HL-60 (cell line): ENCODE measurements around the gene SSR2.

ENCODE experiments used
- DNase-seq, 2 experiments: peaks; one replicate each; pipeline ENCODE4 v3.0.0-alpha.2; 2010 to 2020; ENCODE audit warnings: low read depth in 1 of 2, low spot score in 1 of 2
- H3K27ac ChIP-seq: fragments of 250-450 bp; sonication (Bioruptor Pico); replicated peaks from 2 replicates; pipeline ENCODE4 v1.5.1; 2020; ENCODE audit warnings: mild to moderate bottlenecking, moderate library complexity
- H3K27me3 ChIP-seq: fragments of 250-450 bp; sonication (Bioruptor Pico); 2 replicates; pipeline ENCODE4 v1.5.1; 2021; ENCODE audit warnings: mild to moderate bottlenecking, moderate library complexity; ENCODE audit not compliant: insufficient read depth, poor library complexity, severe bottlenecking
- H3K4me3 ChIP-seq: replicated peaks from 2 replicates; pipeline ENCODE4 v1.5.1; 2011; ENCODE audit warnings: mild to moderate bottlenecking, control low read depth, low read length; ENCODE audit not compliant: insufficient read depth
- GABPA ChIP-seq: IDR thresholded peaks from 2 replicates; pipeline ENCODE4 v1.6.1; 2012; ENCODE audit warnings: low read depth
- POLR2AphosphoS5 ChIP-seq: IDR thresholded peaks from 2 replicates; pipeline ENCODE4 v1.6.1; 2012; ENCODE audit warnings: low read depth
- REST ChIP-seq: IDR thresholded peaks from 2 replicates; pipeline ENCODE4 v1.6.1; 2012; ENCODE audit warnings: low read depth; ENCODE audit not compliant: insufficient replicate concordance
- SPI1 ChIP-seq: IDR thresholded peaks from 2 replicates; pipeline ENCODE4 v1.6.1; 2012; ENCODE audit warnings: low read depth, mild to moderate bottlenecking, borderline replicate concordance
- TF ChIP-seq, protein P1 (sequence below): IDR thresholded peaks from one replicate; pipeline ENCODE4 v1.5.1; 2011; ENCODE audit warnings: low read length, control low read depth, inconsistent platforms; ENCODE audit not compliant: insufficient read depth

SSR2 gene

GRCh38 chr1:156025876-156026275, 5.1 kb upstream of the SSR2 start:
- DNase-seq, result peak in 1 of 2 experiments; percentile 36
- no peaks in the 10 kb centered on the region for H3K27me3 ChIP-seq
- no peak overlapping the region for H3K4me3 ChIP-seq
- no peak overlapping the region for H3K27ac ChIP-seq
- TF ChIP-seq REST, result no peak
- TF ChIP-seq, protein P1, sequence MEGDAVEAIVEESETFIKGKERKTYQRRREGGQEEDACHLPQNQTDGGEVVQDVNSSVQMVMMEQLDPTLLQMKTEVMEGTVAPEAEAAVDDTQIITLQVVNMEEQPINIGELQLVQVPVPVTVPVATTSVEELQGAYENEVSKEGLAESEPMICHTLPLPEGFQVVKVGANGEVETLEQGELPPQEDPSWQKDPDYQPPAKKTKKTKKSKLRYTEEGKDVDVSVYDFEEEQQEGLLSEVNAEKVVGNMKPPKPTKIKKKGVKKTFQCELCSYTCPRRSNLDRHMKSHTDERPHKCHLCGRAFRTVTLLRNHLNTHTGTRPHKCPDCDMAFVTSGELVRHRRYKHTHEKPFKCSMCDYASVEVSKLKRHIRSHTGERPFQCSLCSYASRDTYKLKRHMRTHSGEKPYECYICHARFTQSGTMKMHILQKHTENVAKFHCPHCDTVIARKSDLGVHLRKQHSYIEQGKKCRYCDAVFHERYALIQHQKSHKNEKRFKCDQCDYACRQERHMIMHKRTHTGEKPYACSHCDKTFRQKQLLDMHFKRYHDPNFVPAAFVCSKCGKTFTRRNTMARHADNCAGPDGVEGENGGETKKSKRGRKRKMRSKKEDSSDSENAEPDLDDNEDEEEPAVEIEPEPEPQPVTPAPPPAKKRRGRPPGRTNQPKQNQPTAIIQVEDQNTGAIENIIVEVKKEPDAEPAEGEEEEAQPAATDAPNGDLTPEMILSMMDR, result peak; percentile 87

GRCh38 chr1:156024801-156025200, 4.0 kb upstream of the SSR2 start:
- TF ChIP-seq GABPA (no peak), REST (no peak), POLR2AphosphoS5 (no peak), SPI1 (no peak)
- TF ChIP-seq, protein P1, result no peak
- Histone ChIP-seq H3K4me3 (no peak overlapping the region), H3K27me3 (no peaks in the 10 kb centered on the region), H3K27ac (no peak overlapping the region)
- no peak for DNase-seq

DNA sequence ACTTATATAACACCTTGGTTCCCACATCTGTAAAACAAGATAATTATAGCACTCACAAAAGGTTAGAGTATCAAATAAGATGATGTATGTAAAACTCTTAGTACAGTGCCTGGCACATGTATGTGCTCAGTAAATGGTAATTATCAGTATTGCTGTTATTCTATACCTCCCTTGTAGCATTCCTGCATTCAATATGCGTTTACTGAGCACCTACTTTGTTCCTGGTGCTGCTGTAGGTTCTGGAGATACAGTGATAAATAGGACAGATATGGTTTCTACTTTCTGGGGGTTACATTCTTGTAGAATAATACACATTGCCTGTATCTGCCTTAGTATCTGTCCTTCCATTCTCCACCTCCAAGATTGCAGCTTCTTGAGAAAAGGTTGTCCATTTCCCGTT, 1.2 kb upstream of the SSR2 start:
- no peak for TF ChIP-seq GABPA
- TF ChIP-seq, protein P1, result no peak
- TF ChIP-seq SPI1, result no peak
- no peak overlapping the region for H3K27ac ChIP-seq
- no peak for DNase-seq
- H3K4me3 ChIP-seq, result no peak overlapping the region
- H3K27me3 ChIP-seq, result no peaks in the 10 kb centered on the region

- Histone ChIP-seq H3K27ac (no peak overlapping the region), H3K4me3 (peak overlapping the region; percentile 95; the same call in 1 of the 2 replicates), H3K27me3 (no peaks in the 10 kb centered on the region)
- no peak for DNase-seq
- TF ChIP-seq SPI1, result no peak
- TF ChIP-seq, protein P1, result no peak
- no peak for TF ChIP-seq GABPA
- no peak for TF ChIP-seq POLR2AphosphoS5
- no peak for TF ChIP-seq REST
Measured at GRCh38 chr1:156021093-156021428, 310 bp upstream of the SSR2 start.
